ENCODE data around the gene MOB3B.

DNA sequence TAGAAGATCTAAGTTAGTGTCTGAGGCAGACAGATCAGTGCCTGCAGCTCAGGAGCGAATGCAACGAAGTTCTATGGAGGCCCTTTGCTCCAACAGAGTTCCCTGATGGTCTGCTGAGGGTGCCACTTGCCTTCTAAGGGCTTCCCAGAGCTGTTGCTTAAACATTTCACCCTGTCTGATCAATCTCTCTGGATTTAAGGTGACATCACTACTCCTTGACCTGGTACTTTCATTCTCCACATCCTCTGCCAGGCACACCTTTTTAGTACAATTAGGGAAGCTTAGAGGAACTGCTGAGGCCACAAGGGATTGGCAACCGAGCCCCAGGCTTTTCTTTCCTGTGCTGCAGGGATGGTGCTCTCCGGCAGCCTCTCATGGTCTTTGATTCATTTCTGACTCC lies 99.7 kb downstream of the MOB3B start:
- TF ChIP-seq, protein P1, sequence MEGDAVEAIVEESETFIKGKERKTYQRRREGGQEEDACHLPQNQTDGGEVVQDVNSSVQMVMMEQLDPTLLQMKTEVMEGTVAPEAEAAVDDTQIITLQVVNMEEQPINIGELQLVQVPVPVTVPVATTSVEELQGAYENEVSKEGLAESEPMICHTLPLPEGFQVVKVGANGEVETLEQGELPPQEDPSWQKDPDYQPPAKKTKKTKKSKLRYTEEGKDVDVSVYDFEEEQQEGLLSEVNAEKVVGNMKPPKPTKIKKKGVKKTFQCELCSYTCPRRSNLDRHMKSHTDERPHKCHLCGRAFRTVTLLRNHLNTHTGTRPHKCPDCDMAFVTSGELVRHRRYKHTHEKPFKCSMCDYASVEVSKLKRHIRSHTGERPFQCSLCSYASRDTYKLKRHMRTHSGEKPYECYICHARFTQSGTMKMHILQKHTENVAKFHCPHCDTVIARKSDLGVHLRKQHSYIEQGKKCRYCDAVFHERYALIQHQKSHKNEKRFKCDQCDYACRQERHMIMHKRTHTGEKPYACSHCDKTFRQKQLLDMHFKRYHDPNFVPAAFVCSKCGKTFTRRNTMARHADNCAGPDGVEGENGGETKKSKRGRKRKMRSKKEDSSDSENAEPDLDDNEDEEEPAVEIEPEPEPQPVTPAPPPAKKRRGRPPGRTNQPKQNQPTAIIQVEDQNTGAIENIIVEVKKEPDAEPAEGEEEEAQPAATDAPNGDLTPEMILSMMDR (IDR thresholded peaks at IDR 0.05; ENCODE audit: low read length): no peak
- TF ChIP-seq EZH2 (IDR thresholded peaks at IDR 0.05; ENCODE audit: borderline replicate concordance, low read length): no peak
